Fibroblast of skin of right biceps (primary cell): Measurements from ENCODE around the gene SLC1A2.
A peak's percentile ranks its signal among the peaks of the same experiment; 100 is the strongest.

Experiments
- DNase-seq: peaks from one replicate; pipeline ENCODE4 v3.0.0-alpha.2; 2013

The SLC1A2 gene

GRCh38 chr11:35323076-35323868, 96.1 kb downstream of the SLC1A2 start:
- DNase-seq, result peak; percentile 65

- DNase-seq, result no peak
Observed at GRCh38 chr11:35322318-35322979, 96.9 kb downstream of the SLC1A2 start.

DNA sequence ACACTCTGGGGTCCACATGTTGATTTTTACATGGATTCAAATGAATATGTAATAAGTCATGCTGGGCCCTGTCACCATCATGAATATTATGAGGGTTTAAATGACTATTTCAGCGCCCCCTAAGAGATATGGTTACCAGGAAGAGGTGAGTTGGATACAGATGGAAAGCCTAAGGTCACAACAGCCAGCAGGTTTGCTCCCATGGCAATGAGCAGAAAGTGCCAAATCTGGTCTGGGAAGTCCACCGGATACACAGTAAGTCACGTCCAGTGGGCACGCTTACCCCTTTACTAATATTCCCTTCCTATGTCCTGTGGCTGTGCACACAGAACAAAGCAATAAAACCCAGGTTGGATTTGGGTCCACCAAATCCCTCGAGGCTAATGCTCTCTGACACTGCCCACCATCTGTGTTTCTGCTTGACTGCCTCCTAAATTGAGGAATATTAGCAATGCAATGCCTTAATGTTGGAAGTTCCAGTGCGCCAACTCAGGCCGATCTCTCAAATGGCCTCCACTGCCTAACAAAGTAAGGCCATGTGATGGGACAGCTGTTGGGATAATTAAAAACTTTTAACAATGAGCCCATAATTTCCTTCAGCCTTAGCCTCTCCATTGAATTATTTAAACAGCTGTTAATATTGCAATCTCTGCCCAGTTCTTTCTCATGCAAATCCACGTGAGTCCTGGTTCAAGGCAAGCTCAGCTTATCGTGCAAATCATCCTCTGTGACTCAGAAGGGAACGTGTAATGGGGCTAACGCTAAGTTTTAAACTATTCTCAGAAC, 97.6 kb downstream of the SLC1A2 start:
- peak; percentile 91 for DNase-seq

DNA sequence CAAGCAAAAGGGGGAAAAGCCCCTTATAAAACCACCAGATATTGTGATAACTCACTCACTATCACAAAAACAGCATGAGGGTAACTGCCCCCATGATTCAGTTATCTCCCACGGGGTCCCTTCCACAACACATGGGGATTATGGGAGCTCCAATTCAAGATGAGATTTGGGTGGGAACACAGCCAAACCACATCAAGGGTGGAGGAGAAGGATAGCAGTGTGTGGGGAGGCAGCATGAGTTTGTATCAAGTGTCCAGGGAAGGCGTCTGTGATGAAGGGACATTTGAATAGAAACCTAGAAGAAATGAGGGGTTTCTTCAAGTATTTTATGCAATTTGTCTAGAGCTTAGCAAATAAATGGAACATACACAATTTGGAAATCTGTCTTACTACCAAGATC, 98.2 kb downstream of the SLC1A2 start:
- DNase-seq, result no peak

GRCh38 chr11:35318977-35319925, 100.1 kb downstream of the SLC1A2 start:
- DNase-seq, result no peak

GRCh38 chr11:35318309-35318708, 101.0 kb downstream of the SLC1A2 start:
- no peak for DNase-seq

DNA sequence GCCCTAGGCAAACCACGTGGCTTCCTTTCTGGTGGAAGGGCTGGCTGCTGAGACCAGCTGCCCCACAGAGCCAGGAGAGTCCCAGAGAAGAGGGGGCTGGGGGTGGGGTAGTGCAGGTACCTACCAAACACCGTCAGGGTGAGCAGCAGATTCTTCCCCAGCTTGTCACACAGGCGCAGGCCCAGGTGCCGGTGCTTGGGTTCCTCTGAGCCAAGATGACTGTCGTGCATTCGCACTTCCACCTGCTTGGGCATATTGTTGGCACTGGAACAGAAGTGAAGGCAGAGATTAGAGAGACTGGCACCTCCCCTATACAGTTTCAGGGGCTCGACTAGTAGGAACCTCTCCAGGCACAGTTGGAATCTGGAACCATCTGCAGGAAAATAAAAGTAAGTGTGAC, 102.1 kb downstream of the SLC1A2 start:
- no peak for DNase-seq

DNA sequence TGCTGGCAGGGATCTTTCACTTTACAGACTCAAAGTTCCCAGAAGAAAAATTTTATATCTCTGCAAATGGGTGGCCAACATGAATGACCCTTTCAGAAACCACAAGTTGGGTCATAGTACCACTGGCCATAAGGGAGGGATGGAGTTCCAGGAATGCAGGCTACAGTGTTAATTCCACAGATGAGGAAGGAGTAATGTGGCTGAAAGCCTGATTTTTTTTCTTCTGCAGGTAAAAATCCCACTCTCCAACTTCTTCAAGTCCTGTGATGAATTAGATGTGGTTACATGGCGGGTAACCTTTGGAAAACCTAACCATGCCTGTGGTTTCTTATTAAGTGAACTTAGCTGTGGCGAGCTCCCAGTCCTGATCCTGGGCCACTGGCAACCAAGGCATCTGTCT, 103.2 kb downstream of the SLC1A2 start:
- DNase-seq, result no peak

DNA sequence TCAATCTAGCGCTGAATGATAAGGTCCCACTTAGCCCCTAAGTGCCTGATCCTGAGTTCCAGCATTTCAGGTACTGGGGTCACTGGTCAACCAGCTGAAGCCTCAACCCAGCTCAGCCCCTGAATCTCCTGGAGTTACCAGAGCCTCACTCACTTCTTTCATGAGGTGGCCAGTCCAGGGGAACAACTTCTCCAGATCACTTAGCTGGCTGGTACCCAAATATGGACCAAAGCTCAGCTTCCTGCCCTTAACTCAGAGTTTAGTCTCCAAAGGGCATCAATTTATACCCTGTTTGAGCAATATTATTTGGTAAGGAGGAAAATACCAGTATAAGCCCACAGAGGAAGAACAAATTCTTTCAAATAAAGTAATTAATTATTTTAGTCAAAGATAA, 105.6 kb downstream of the SLC1A2 start:
- no peak for DNase-seq

DNA sequence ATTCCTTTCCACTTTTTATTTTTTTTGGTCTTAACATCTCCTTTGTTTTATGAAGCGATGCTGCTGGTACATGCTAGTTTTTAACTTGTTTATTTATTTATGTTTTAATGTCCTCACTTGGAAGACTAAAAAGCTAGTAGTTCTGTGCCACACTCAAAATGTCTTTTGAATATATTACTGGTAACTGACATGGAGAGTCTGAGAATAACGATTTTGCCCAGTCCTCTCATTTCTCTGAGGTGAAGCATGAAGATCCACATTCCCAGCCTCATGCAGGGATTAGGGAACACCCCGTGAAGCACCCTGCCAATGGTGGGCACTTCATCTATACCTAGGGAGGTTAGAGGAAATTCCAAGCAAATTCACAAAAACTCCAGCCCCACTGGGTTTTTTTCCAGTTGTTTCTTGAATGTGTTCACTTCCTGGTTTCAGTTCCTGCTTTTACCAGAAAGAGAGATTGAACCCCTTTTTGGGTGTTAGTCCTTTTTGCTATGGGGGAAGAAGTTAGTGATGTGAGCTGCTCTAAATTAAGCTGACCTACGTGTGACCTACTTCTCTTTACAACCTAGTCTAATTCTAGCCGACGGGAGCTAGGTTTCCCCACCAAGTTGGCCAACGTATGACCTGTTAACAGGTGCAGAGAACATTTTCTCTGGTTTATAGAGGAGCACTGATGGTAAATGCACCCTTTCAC, 106.1 kb downstream of the SLC1A2 start:
- no peak for DNase-seq

GRCh38 chr11:35311331-35311730, 108.0 kb downstream of the SLC1A2 start:
- DNase-seq, result no peak

DNA sequence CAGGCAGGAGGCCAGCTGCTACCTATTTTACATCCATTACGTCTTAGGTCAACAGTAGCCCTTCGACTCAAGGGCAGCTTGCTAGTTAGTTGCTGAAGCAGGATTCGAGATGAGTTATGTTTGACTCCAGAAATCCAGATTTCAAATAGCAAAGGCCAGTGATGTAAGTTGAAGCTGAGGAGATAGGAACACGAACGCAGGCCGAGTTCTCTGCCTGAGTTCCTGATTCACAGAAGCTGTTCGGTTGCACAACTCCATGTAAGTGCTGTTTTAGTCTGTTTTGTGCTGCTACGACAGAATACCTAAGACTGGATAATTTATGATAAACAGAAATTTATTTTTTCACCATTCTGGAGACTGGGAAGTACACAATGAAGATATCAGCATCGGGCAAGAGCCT, 111.2 kb downstream of the SLC1A2 start:
- DNase-seq, result no peak

GRCh38 chr11:35307221-35307621, 112.1 kb downstream of the SLC1A2 start:
- DNase-seq, result no peak

DNA sequence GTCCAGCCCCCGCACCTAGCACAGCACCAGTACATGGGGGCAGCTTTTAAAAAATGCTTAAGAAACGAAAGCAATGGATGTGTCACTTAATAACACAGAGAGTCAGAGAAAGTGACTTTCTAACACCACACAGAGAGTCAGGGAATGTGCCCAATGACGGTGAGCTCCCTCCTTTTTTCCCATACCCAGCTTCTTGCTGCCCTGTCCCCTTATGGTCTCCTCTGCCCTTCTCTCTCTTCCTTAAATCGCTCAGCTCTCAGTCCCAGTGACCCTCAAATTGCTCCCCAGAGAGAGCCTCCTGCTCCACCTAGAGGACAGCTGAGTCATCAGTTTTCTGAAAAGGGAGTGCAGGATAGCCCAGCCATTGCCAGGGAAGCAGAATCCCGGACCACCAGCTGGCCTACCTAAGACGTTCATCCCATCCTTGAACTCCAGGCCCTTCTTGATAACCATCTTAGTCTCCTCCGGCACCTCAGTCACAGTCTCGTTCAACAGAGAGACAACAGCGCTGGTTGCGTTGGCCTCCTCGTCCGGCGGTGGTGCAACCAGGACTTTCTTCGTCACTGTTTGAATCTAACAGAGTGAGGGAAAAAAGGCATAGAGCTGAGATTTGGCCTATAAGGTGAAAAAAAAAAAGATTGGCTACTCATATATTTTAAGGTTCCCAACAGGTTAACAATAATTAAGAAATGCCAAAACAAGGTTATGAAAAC, 113.5 kb downstream of the SLC1A2 start:
- DNase-seq, result peak; percentile 69

DNA sequence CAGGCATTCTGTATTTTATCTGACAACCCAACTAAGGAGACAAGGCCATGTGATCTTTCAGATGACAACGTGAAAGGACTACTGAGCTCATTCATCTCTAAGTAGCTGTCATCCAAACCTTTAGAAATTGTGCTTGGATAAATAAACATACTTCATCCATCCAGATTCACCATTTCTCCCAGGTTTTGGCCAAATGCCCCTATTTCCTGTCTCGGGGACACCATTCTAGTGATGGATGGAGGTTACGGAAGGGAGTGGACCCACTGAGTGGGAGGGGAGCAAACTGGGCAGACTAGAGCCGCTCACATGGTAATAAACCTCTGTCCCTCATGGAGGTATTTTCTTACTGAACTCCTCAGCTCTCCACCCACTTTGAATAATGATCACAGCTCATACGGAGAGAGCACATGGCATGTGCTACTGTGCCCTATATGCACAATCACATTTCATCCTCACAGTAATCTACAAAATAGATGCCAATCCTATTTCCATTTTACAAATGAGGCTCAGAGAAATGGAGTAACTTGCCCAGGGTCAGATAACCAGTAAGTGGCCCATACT, 114.4 kb downstream of the SLC1A2 start:
- no peak for DNase-seq

DNA sequence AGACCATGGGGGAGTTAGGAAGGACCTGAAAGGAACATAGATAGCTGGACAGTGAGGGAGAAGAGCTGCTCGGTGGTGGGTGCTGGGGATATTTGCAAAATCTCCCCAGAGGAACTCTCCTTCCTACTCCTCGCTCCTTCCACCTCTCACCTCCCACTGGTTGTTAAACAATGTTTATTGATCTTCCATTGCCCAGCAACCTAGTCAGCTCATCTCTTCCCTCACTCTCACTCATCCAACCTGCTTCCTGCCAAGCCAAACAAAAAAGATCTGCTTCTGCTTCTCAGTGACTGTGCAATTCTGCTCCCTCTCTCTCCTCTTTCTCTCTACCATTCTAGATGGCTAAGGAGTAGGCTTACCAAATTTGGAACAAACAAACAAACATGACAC, 115.0 kb downstream of the SLC1A2 start:
- DNase-seq, result peak; percentile 70

GRCh38 chr11:35303596-35304385, 115.6 kb downstream of the SLC1A2 start:
- DNase-seq, result no peak

DNA sequence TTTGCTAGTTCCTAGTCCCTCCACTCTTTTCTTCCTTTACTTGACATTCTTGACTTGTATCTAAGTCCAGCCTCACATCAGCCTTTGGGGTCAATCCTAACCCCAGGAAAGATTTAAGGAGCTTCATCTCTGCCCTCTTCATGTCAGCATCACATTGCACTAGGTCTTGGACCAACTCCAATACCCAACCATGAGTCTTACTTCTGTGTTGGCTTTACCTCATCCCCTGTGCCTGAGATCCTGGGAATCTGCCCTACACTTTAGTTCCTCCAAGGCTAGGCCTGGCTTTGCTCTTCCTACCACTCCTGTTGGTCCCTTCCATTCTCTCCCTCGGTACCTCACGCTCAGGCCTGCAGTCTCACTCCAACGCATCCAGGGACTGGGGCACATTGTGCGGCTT, 117.0 kb downstream of the SLC1A2 start:
- DNase-seq, result no peak

- no peak for DNase-seq
Observed at GRCh38 chr11:35298369-35298768, 121.0 kb downstream of the SLC1A2 start.

GRCh38 chr11:35295751-35296150, 123.6 kb downstream of the SLC1A2 start:
- DNase-seq, result no peak
